Tibial nerve (tissue), 4 donors: ENCODE measurements around the gene GRID1. TPM values are rescaled to one million over a fixed set of nuclear protein-coding genes. Genes with fewer than 3 reads are reported as not detected.

Experiments used
- DNase-seq, 2 donors: peaks; one replicate each; pipeline ENCODE4 v3.0.0-alpha.2; 2019; ENCODE audit warnings: low spot score in 2 of 2
- H3K27ac ChIP-seq, 4 donors: fragments of 200-600 bp; sonication (generic) in 3 of 4; one replicate each; pipeline ENCODE4 v1.5.1; 2017 to 2019; ENCODE audit warnings: mild to moderate bottlenecking in 1 of 4
- H3K27me3 ChIP-seq, 2 donors: fragments of 200-600 bp; sonication (generic) in 1 of 2; one replicate each; pipeline versions ENCODE4 v1.5.1 to v1.6.0; 2017 to 2019
- H3K36me3 ChIP-seq, 3 donors: fragments of 200-600 bp; sonication (generic); one replicate each; pipeline ENCODE4 v1.5.1; 2018 to 2019
- H3K4me1 ChIP-seq, 4 donors: fragments of 200-600 bp; sonication (generic) in 3 of 4; one replicate each; pipeline ENCODE4 v1.5.1; 2017 to 2019
- H3K4me3 ChIP-seq, 4 donors: fragments of 200-600 bp; sonication (generic) in 3 of 4; one replicate each; pipeline ENCODE4 v1.5.1; 2017 to 2019; ENCODE audit warnings: mild to moderate bottlenecking in 1 of 4, moderate library complexity in 1 of 4
- H3K9me3 ChIP-seq, 4 donors: fragments of 200-600 bp; sonication (generic) in 3 of 4; one replicate each; pipeline ENCODE4 v1.5.1; 2017 to 2019
- CTCF ChIP-seq, 5 experiments: fragments of 200-600 bp in 3 of 5; fragments of 450-650 bp in 2 of 5; sonication (generic) in 3 of 5; IDR thresholded peaks; one replicate each; pipeline ENCODE4 v1.5.1; 2016 to 2019; ENCODE audit warnings: antibody characterized with exemption in 5 of 5, mild to moderate bottlenecking in 3 of 5, moderate library complexity in 2 of 5
- EP300 ChIP-seq, 2 donors: sonication (generic); formaldehyde crosslinking; IDR thresholded peaks; one replicate each; pipeline ENCODE4 v1.6.1; 2017; ENCODE audit warnings: antibody characterized with exemption in 2 of 2, mild to moderate bottlenecking in 1 of 2
- POLR2A ChIP-seq, 2 donors: fragments of 450-650 bp; IDR thresholded peaks; one replicate each; pipeline ENCODE4 v1.6.1; 2017; ENCODE audit warnings: antibody characterized with exemption in 2 of 2, mild to moderate bottlenecking in 2 of 2, moderate library complexity in 2 of 2
- WGBS, 2 donors: methylation state at CpG; one replicate each; pipeline ENCODE4 v1.1.5; 2018; 5-methylcytosine and 5-hydroxymethylcytosine counted together
- total RNA-seq, 4 donors: library from RNA; depleted of rRNA; stranded (reverse); fragments of >200 nt; gene quantifications; one replicate each; pipeline ENCODE4 v1.1.0, GENCODE V29; 2016

The GRID1 gene
- total RNA-seq, 4 donors from 2014 or later: 7.7 to 16.3 (median 10.5) TPM

GRCh38 chr10:86286236-86287109 is 80.1 kb downstream of the GRID1 start:
- H3K9me3 ChIP-seq: peaks cover 0 to 3% (median 0%) of the 10 kb centered on the region in 4 donors
- H3K27ac ChIP-seq: no peak overlapping the region
- H3K36me3 ChIP-seq: no peaks in the 10 kb centered on the region
- no peak overlapping the region for H3K4me3 ChIP-seq
- WGBS, 2 donors: 85 to 88% methylated on average over 18 of the region's 18 CpGs
- TF ChIP-seq POLR2A (IDR thresholded peaks at IDR 0.05) (no peak), CTCF (IDR thresholded peaks at IDR 0.05) (no peak), EP300 (IDR thresholded peaks at IDR 0.05) (no peak)
- H3K4me1 ChIP-seq: no peaks in the 10 kb centered on the region
- H3K27me3 ChIP-seq: no peaks in the 10 kb centered on the region
- DNase-seq: no peak

- WGBS, 2 donors: 80 to 84% methylated on average over 7 to 10 of the region's 10 CpGs
- DNase-seq: no peak
- Histone ChIP-seq H3K9me3 (peaks cover 0 to 15% (median 0%) of the 10 kb centered on the region in 4 donors), H3K36me3 (no peaks in the 10 kb centered on the region), H3K4me1 (no peaks in the 10 kb centered on the region), H3K27me3 (no peaks in the 10 kb centered on the region), H3K4me3 (no peak overlapping the region), H3K27ac (no peak overlapping the region)
- TF ChIP-seq EP300 (IDR thresholded peaks at IDR 0.05) (no peak), CTCF (IDR thresholded peaks at IDR 0.05) (no peak), POLR2A (IDR thresholded peaks at IDR 0.05) (no peak)
Measured at GRCh38 chr10:86285136-86285790, 81.3 kb downstream of the GRID1 start.

GRCh38 chr10:86284355-86285105 is 82.1 kb downstream of the GRID1 start:
- no peak for DNase-seq
- WGBS, 2 donors: 69 to 71% methylated on average over 9 to 10 of the region's 11 CpGs
- no peak for TF ChIP-seq CTCF (IDR thresholded peaks at IDR 0.05)
- TF ChIP-seq EP300 (IDR thresholded peaks at IDR 0.05): no peak
- no peak for TF ChIP-seq POLR2A (IDR thresholded peaks at IDR 0.05)
- Histone ChIP-seq H3K9me3 (peaks cover 0 to 22% (median 2%) of the 10 kb centered on the region in 4 donors), H3K27me3 (no peaks in the 10 kb centered on the region), H3K27ac (no peak overlapping the region), H3K4me1 (no peaks in the 10 kb centered on the region), H3K4me3 (no peak overlapping the region), H3K36me3 (no peaks in the 10 kb centered on the region)

GRCh38 chr10:86283466-86284287 is 82.9 kb downstream of the GRID1 start:
- no peak for DNase-seq
- H3K36me3 ChIP-seq: no peaks in the 10 kb centered on the region
- H3K4me1 ChIP-seq: no peaks in the 10 kb centered on the region
- TF ChIP-seq POLR2A (IDR thresholded peaks at IDR 0.05): no peak
- peaks cover 0 to 31% (median 2%) of the 10 kb centered on the region in 4 donors for H3K9me3 ChIP-seq
- H3K27ac ChIP-seq: no peak overlapping the region
- 79 to 91% methylated on average over 1 of the region's 1 CpG for WGBS, 2 donors
- H3K4me3 ChIP-seq: no peak overlapping the region
- no peaks in the 10 kb centered on the region for H3K27me3 ChIP-seq
